ENCODE data around the gene STAG1. TPM values are rescaled to one million over a fixed set of nuclear protein-coding genes. Genes with fewer than 3 reads are reported as not detected.

STAG1 gene
- polyA plus RNA-seq, 3 donors: 7.2 to 10.0 (median 7.5) TPM

DNA sequence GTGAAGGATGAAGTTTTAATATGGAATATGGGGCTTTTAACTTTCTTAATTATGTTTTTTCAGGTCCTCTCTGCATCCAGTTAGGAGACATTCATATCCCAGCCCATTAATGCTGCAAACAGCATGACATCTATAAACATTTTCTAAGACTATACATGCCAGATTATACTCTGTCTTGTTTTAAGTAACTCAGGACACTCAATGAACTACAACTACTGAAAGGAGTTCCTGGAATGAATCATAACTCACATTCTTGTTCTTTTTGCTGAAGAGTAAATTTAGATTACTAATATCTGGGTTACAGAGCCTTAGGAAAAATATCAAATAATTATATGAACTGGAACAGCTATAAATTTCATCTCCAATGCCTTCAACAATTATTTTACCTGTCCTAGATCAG is 167.4 kb downstream of the STAG1 start:
- no peak overlapping the region for H3K4me2 ChIP-seq (replicated peaks; ENCODE audit: extremely low read depth, low read length, poor library complexity, severe bottlenecking)
- H3K4me3 ChIP-seq (replicated peaks in 1 of 3; ENCODE audit: low read depth in 2 of 3, low read length in 3 of 3): no peak overlapping the region
- H3K27ac Mint-ChIP-seq: no peak overlapping the region
- H3K27ac ChIP-seq (ENCODE audit: low read depth in 1 of 2, low read length in 2 of 2): no peak overlapping the region
- no peaks in the 10 kb centered on the region for H3K4me1 Mint-ChIP-seq
- no peak for DNase-seq
- H3K36me3 ChIP-seq (replicated peaks in 1 of 2; ENCODE audit: control insufficient read depth in 1 of 2, insufficient read depth in 2 of 2, low read length in 2 of 2): peaks cover 0 to 23% of the 10 kb centered on the region in 2 donors
- TF ChIP-seq, protein P1, sequence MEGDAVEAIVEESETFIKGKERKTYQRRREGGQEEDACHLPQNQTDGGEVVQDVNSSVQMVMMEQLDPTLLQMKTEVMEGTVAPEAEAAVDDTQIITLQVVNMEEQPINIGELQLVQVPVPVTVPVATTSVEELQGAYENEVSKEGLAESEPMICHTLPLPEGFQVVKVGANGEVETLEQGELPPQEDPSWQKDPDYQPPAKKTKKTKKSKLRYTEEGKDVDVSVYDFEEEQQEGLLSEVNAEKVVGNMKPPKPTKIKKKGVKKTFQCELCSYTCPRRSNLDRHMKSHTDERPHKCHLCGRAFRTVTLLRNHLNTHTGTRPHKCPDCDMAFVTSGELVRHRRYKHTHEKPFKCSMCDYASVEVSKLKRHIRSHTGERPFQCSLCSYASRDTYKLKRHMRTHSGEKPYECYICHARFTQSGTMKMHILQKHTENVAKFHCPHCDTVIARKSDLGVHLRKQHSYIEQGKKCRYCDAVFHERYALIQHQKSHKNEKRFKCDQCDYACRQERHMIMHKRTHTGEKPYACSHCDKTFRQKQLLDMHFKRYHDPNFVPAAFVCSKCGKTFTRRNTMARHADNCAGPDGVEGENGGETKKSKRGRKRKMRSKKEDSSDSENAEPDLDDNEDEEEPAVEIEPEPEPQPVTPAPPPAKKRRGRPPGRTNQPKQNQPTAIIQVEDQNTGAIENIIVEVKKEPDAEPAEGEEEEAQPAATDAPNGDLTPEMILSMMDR (IDR thresholded peaks at IDR 0.05): no peak
- no peaks in the 10 kb centered on the region for H3K4me1 ChIP-seq (ENCODE audit: control insufficient read depth in 1 of 2, insufficient read depth in 2 of 2, low read length in 2 of 2)
- no peak overlapping the region for H2AFZ ChIP-seq (ENCODE audit: insufficient read depth, low read depth, low read length, poor library complexity, severe bottlenecking)
- H3K27me3 ChIP-seq (ENCODE audit: control insufficient read depth in 2 of 2, insufficient read depth in 2 of 2, low read length in 2 of 2): no peaks in the 10 kb centered on the region
- H3K27me3 Mint-ChIP-seq (ENCODE audit: low read depth in 3 of 3): no peaks in the 10 kb centered on the region
- H3K9ac ChIP-seq (ENCODE audit: insufficient read depth, low read length, poor library complexity, severe bottlenecking): no peak overlapping the region
- no peaks in the 10 kb centered on the region for H3K9me3 ChIP-seq (replicated peaks in 1 of 2; ENCODE audit: control insufficient read depth in 1 of 2, insufficient read depth in 1 of 2, low read length in 2 of 2)
- no peaks in the 10 kb centered on the region for H3K79me2 ChIP-seq (ENCODE audit: insufficient read depth, low read length)
- no peaks in the 10 kb centered on the region for H4K20me1 ChIP-seq (ENCODE audit: insufficient read depth, low read length)
- no peak overlapping the region for H3K4me3 Mint-ChIP-seq
- intact Hi-C loops (cut with micrococcal nuclease): no loop called here
- peaks cover 12 to 17% of the 10 kb centered on the region in 2 donors for H3K36me3 Mint-ChIP-seq
- no peaks in the 10 kb centered on the region for H3K9me3 Mint-ChIP-seq

DNA sequence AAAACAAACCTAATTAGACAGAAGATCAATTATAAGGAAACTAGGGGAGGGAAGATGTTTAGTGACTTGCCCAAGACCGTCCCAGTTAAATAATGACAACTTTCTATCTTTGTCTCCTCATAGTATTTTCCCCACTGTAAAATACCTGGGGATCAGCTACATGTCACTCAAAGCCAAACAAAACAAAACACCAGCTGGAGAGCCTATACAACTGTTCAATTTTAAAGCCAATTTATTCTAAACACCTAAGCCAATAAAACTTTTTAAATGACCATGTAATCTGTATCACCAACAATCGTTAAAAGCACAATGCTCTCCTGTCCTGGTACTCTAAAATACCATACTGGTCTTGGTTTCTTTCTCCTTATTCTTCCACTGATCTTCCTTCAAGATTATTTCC is 168.4 kb downstream of the STAG1 start:
- H3K4me2 ChIP-seq (replicated peaks; ENCODE audit: extremely low read depth, low read length, poor library complexity, severe bottlenecking): no peak overlapping the region
- H3K9ac ChIP-seq (ENCODE audit: insufficient read depth, low read length, poor library complexity, severe bottlenecking): no peak overlapping the region
- H3K9me3 ChIP-seq (replicated peaks in 1 of 2; ENCODE audit: control insufficient read depth in 1 of 2, insufficient read depth in 1 of 2, low read length in 2 of 2): no peaks in the 10 kb centered on the region
- H3K4me1 ChIP-seq (ENCODE audit: control insufficient read depth in 1 of 2, insufficient read depth in 2 of 2, low read length in 2 of 2): peaks cover 3 to 5% of the 10 kb centered on the region in 2 donors
- H4K20me1 ChIP-seq (ENCODE audit: insufficient read depth, low read length): no peaks in the 10 kb centered on the region
- H2AFZ ChIP-seq (ENCODE audit: insufficient read depth, low read depth, low read length, poor library complexity, severe bottlenecking): no peak overlapping the region
- intact Hi-C loops (cut with micrococcal nuclease): no loop called here
- DNase-seq: no peak
- no peaks in the 10 kb centered on the region for H3K79me2 ChIP-seq (ENCODE audit: insufficient read depth, low read length)
- H3K27me3 ChIP-seq (ENCODE audit: control insufficient read depth in 2 of 2, insufficient read depth in 2 of 2, low read length in 2 of 2): no peaks in the 10 kb centered on the region
- no peak overlapping the region for H3K4me3 ChIP-seq (replicated peaks in 1 of 3; ENCODE audit: low read depth in 2 of 3, low read length in 3 of 3)
- Mint-ChIP-seq H3K9me3 (no peaks in the 10 kb centered on the region), H3K27ac (peak overlapping the region in 1 of 7 donors; percentile 12), H3K27me3 (ENCODE audit: low read depth in 3 of 3) (no peaks in the 10 kb centered on the region), H3K36me3 (peaks cover 14% of the 10 kb centered on the region in 2 donors), H3K4me1 (peaks cover 5% of the 10 kb centered on the region), H3K4me3 (no peak overlapping the region)
- 100% methylated on average over 1 of the region's 2 CpGs for WGBS (ENCODE audit: insufficient coverage)
- peaks cover 0 to 20% of the 10 kb centered on the region in 2 donors for H3K36me3 ChIP-seq (replicated peaks in 1 of 2; ENCODE audit: control insufficient read depth in 1 of 2, insufficient read depth in 2 of 2, low read length in 2 of 2)
- no peak overlapping the region for H3K27ac ChIP-seq (ENCODE audit: low read depth in 1 of 2, low read length in 2 of 2)
- TF ChIP-seq, protein P1 (IDR thresholded peaks at IDR 0.05): no peak

All from CD14-positive monocyte (primary cell).